ENCODE measurements around the gene CFAP73.

DNA sequence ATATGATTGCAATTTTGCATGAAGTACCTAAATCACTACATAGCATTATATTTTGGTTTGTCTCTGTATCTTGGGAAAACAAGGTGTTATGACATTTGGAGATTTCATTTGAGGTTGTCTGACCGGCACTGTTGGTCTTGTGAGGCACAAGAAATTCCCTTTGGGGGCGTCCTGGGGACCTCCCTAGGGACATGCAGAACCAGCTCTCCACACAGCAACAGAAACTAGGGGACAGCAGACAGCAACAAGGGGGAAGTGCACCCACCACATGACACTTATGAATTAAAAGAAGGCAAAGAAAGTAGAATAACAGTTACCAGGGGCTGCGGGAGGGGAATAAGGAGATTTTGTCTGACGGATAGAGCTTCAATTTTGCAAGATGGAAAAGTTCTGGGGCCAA, 21.4 kb downstream of the CFAP73 start:
- no peak for TF ChIP-seq JUND (IDR thresholded peaks at IDR 0.05)
- no peak for TF ChIP-seq YY1 (IDR thresholded peaks at IDR 0.05; ENCODE audit: extremely low read depth, insufficient replicate concordance, low read depth, low read length)
- TF ChIP-seq SP1 (IDR thresholded peaks at IDR 0.05; ENCODE audit: low read depth): no peak
- TF ChIP-seq CEBPB (IDR thresholded peaks at IDR 0.05; ENCODE audit: low read depth): no peak
- no peak for TF ChIP-seq EZH2 (IDR thresholded peaks at IDR 0.05)
- TF ChIP-seq ZNF274 (IDR thresholded peaks at IDR 0.05; ENCODE audit: low read depth, low read length): no peak

All from HCT116 (cell line).